Inferior parietal cortex (tissue), 1 donor: ENCODE results near the gene C16orf54.
"Not testable (repeated sequence)": the region's sequence is repeated elsewhere in the genome, so short reads cannot be mapped to it uniquely, and the experiment has no call there.

ENCODE experiments used
- DNase-seq: peaks from one replicate; pipeline ENCODE4 v3.0.0-alpha.2; 2016; ENCODE audit errors: extremely low spot score

Gene C16orf54

GRCh38 chr16:29740630-29741015 lies 5.2 kb downstream of the C16orf54 start:
- not testable (repeated sequence) for DNase-seq

GRCh38 chr16:29739927-29740629 lies 5.7 kb downstream of the C16orf54 start:
- not testable (repeated sequence) for DNase-seq

DNA sequence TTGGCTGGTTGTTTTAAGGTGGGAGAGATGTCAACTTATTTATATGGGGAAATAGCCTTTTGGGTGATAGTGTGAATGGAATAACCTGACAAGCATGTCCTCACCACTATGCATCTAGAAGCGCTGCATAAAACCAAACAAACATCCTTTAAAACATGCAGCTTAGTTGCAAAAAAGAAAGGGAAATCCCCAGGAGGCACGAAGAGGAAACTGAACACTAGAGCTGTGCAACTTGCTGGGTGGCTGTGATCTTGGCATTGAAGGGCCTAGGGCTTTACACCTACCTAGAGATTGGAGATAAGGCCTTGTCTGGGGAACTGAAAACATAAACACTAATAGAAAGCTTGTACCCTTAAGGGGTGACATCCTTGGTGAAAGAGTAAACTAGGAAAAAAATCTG lies 7.3 kb downstream of the C16orf54 start:
- DNase-seq: no peak

DNA sequence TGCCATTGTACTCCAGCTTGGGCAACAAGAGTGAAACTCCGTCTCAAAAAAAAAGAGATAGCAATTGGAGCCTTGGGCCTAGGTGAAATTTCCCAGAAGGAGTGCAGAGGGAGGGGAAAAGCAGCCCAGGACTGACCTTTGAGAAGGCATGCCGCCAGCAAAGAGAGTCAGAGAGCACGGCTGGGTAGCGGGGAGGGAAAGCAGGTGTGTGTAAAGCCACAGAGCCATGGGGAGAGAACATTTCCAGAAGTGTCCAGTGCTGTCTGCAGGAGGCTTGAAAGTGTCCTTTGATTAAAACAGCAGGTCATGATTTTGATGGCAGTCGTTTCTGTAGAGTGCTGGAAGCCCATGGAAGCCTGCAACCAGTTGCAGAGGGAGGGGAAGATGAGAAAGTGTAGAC lies 8.1 kb downstream of the C16orf54 start:
- DNase-seq: no peak

DNA sequence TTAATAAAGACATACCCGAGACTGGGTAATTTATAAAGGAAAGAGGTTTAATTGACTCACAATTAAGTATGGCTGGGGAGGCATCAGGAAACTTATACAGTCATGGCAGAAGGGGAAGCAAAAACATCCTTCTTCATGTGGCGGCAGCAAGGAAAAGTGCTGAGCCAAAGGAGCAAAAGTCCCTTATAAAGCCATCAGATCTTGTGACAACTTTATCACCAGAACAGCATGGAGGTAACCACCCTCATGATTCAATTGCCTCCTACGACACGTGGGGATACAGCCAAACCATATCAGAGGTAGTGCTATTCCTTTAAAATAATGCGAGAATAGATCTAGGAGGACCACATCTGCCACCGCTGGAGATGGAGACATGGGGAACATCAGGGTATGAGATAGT lies 9.0 kb downstream of the C16orf54 start:
- DNase-seq: no peak

DNA sequence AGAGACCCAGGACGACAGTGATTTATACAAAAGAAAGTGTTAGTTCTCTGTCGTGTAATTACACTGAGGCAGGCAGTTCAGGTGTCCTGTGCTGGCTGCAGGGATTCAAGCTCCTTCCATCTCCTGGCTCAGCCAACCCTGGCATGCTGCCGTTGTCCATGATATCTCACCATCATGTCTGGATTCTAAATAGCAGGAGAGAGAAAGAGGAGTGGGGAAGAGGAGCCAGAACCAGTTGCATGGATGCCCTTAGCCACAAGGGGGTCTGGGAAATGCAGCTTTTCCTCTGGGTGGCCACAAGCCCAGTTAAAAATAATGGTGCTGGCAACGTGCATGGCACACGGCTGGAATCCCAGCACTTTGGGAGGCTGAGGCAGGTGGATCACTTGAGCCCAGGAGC lies 9.7 kb downstream of the C16orf54 start:
- no peak for DNase-seq

GRCh38 chr16:29734786-29735185 lies 11.0 kb downstream of the C16orf54 start:
- DNase-seq: no peak

DNA sequence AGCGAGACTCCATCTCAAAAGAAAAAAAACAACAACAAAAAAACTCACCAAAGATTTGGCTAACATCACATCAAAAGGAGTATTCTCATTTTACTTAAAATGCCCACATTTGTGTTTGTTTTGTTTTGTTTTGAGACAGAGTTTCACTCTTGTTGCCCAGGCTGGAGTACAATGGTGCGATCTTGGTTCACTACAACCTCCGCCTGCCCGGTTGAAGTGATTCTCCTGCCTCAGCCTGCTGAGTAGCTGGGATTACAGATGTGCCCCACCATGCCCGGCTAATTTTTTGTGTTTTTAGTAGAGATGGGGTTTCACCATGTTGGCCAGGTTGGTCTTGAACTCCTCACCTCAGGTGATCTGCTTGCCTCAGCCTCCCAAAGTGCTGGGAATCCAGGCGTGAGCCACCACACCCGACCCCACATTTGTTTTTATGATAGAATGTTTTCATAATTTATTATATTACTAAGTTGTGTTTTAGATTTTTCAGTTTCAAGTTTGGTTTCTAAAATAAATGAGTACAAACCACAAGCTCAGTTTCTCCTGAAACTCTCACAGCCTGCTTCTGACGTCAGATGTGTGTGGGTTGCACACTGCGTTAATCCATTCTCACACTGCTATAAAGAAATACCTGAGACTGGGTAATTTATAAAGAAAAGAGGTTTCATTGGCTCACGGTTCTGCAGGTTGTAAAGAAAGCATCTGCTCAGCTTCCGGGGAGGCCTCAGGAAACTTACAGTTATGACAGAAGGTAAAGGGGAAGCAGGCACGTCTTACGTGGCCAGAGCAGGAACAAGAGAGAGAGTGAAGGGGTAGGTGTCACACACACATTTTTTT lies 13.8 kb downstream of the C16orf54 start:
- DNase-seq: not testable (repeated sequence)

DNA sequence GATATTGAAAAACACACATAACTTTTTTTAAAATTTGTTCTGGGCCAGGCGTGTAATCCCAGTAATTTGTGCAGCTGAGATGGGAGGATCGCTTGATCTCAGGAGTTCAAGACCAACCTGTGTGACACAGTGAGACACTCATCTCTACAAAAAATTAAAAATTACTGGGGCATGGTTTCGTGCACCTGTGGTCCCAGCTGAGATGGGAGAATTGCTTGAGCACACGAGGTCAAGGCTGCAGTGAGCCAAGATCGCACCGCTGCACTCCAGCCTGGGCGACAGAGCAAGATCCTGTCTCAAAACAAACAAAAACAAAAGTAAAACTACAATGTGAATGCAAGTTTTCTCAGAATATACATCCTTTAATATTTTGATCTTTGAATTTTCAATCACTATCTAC lies 15.1 kb downstream of the C16orf54 start:
- no peak for DNase-seq

- peak; percentile 23 for DNase-seq
Observed at GRCh38 chr16:29729116-29729521, 16.7 kb downstream of the C16orf54 start.

DNA sequence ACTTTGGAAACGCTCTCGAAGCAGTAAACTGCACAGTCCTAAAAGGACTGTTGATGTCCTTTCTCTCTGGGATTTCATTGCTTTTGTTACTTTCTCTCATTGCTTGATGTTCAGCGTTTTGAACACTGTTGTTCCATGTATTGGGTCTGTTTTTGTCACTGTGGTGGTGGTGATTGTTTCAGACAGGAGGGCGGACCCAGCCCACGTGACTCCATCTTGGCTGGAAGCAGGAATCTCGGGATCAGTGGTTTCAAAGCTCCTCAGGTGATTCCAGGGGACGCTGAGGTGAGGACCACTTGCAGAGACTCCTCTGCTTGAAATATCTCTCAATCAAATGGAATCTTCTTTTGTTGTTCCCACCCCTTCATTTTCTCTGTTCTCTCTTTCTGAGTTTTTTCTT lies 18.3 kb downstream of the C16orf54 start:
- no peak for DNase-seq

GRCh38 chr16:29726845-29727377 lies 18.9 kb downstream of the C16orf54 start:
- no peak for DNase-seq

GRCh38 chr16:29721167-29721879 lies 24.5 kb downstream of the C16orf54 start:
- peak; percentile 75 for DNase-seq

DNA sequence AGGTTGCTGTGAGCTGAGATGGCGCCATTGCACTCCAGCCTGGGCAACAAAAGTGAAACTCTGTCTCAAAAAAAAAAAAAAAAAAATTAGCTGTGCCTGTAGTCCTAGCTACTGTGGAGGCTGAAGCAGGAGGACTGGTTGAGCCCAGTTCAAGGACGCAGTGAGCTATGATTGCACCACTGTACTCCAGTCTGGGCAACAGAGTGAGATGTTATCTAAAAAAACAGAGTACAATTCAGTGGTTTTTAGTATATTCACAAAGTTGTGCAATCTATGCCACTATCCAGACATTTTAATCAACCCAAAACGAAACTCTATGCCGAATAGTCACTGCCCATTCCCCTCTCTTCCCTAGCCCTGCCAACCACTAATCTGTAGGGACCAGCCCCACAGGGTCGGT lies 25.1 kb downstream of the C16orf54 start:
- DNase-seq: no peak

- no peak for DNase-seq
Observed at GRCh38 chr16:29719063-29719462, 26.7 kb downstream of the C16orf54 start.

DNA sequence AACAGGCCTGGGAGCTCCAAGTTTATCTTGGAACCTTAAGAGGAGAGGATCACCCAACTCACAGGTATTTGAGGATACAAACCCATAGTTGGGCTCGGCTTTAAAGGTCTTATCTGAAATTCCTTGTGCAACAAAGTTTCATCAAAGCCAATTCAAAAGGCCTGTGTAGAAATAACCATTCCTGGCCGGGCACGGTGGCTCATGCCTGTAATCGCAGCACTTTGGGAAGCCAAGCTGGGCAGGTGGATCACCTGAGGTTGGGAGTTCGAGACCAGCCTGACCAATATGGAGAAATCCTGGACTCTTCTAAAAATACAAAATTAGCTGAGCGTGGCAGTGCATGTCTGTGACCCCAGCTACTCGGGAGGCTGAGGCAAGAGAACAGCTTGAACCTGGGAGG lies 28.7 kb downstream of the C16orf54 start:
- no peak for DNase-seq

DNA sequence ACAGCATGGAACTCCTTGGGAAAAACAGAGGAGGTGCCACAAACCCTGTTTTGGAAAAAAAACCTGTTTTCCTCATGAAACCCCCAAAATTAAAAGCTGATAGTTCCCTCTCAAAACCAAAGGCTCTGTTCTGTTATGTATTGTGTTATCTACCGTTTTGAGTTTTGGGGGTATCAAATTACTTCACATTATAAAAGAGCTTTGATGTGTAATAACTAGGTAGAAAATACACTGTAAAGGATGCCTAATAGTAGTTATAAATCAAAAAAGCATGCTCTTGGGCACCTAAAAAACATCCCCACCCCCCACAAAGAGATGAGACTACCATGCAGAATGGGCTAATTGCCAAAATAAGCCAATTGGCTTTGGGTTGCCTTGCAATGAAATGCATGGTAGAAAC lies 30.8 kb downstream of the C16orf54 start:
- no peak for DNase-seq

DNA sequence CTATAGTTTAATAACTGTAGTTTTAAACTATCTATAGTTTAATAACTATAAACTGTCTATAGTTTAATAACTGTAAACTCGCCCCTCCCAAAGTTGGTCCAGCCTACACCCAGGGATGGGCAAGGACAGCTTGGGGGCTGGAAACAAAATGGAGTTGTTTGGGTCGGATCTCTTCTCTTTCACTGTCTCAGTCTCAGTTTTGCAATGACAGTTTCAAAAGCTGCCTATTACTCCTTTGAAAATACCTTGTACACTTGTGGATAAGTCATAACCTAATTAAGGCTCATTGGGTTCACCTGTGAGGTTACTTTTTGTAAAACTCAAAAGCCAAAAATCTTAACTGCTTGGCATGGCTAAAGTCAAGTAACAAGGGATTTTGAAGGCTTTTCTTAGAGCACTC lies 31.4 kb downstream of the C16orf54 start:
- no peak for DNase-seq

DNA sequence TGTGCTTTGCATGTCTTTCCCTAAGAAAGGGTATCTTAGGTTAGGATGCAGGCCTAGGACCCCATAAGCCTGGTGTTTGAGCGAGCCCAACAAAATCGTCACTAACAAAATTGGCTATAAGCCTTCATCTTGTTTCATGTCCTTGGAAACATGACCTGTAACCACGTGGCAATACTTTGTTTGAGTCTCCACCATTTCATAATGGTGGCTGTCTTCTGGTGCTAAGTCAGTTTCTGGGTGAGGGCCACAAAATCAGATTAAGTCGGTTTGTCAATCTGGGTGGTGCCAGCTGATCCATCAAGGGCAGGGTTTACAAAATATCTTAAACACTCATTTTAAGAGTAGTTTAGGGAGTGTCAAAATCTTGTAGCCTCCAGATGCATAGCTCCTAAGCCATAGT lies 33.0 kb downstream of the C16orf54 start:
- DNase-seq: no peak

GRCh38 chr16:29710227-29711219 lies 35.3 kb downstream of the C16orf54 start:
- peak; percentile 88 for DNase-seq

- DNase-seq: not testable (repeated sequence)
Observed at GRCh38 chr16:29709657-29710056, 36.1 kb downstream of the C16orf54 start.
